HG02763 (cell line): ENCODE measurements around the gene FTCDNL1.

Experiments
- ATAC-seq: cut with Tn5 transposase; IDR thresholded peaks from one replicate; pipeline ENCODE4 v1.9.1; 2021; ENCODE audit warnings: mild to moderate bottlenecking, moderate library complexity; ENCODE audit not compliant: unreplicated experiment

The FTCDNL1 gene

GRCh38 chr2:199792381-199792780 is 58.6 kb downstream of the FTCDNL1 start:
- no peak for ATAC-seq

GRCh38 chr2:199791326-199791725 is 59.7 kb downstream of the FTCDNL1 start:
- no peak for ATAC-seq

- ATAC-seq, result no peak
These were observed 66.5 kb downstream of the FTCDNL1 start for GRCh38 chr2:199784512-199784911.

- ATAC-seq, result no peak
These were observed 71.4 kb downstream of the FTCDNL1 start for GRCh38 chr2:199779589-199779988.

GRCh38 chr2:199778655-199779054 is 72.3 kb downstream of the FTCDNL1 start:
- no peak for ATAC-seq

GRCh38 chr2:199777916-199778315 is 73.1 kb downstream of the FTCDNL1 start:
- ATAC-seq, result no peak

- no peak for ATAC-seq
These were observed 73.7 kb downstream of the FTCDNL1 start for GRCh38 chr2:199777315-199777714.

GRCh38 chr2:199775267-199775666 is 75.7 kb downstream of the FTCDNL1 start:
- no peak for ATAC-seq

GRCh38 chr2:199772035-199772976 is 78.7 kb downstream of the FTCDNL1 start:
- ATAC-seq, result no peak

GRCh38 chr2:199770716-199771115 is 80.3 kb downstream of the FTCDNL1 start:
- ATAC-seq, result no peak

GRCh38 chr2:199765646-199766045 is 85.3 kb downstream of the FTCDNL1 start:
- no peak for ATAC-seq

GRCh38 chr2:199764273-199764800 is 86.7 kb downstream of the FTCDNL1 start:
- no peak for ATAC-seq

GRCh38 chr2:199762963-199763362 is 88.0 kb downstream of the FTCDNL1 start:
- ATAC-seq, result no peak

- ATAC-seq, result no peak
These were observed 90.4 kb downstream of the FTCDNL1 start for GRCh38 chr2:199760574-199760973.

- no peak for ATAC-seq
These were observed 93.6 kb downstream of the FTCDNL1 start for GRCh38 chr2:199757233-199757870.

- ATAC-seq, result no peak
These were observed 94.2 kb downstream of the FTCDNL1 start for GRCh38 chr2:199756743-199757142.

- no peak for ATAC-seq
These were observed 94.8 kb downstream of the FTCDNL1 start for GRCh38 chr2:199756211-199756610.

GRCh38 chr2:199754766-199755165 is 96.2 kb downstream of the FTCDNL1 start:
- no peak for ATAC-seq

GRCh38 chr2:199751492-199752120 is 99.4 kb downstream of the FTCDNL1 start:
- ATAC-seq, result no peak

- no peak for ATAC-seq
These were observed 101.4 kb downstream of the FTCDNL1 start for GRCh38 chr2:199749571-199749970.

GRCh38 chr2:199744724-199745123 is 106.3 kb downstream of the FTCDNL1 start:
- ATAC-seq, result no peak
